ENCODE results near the gene SIGLEC12.
"Not testable (repeated sequence)": the region's sequence is repeated elsewhere in the genome, so short reads cannot be mapped to it uniquely, and the experiment has no call there.

SIGLEC12 gene

DNA sequence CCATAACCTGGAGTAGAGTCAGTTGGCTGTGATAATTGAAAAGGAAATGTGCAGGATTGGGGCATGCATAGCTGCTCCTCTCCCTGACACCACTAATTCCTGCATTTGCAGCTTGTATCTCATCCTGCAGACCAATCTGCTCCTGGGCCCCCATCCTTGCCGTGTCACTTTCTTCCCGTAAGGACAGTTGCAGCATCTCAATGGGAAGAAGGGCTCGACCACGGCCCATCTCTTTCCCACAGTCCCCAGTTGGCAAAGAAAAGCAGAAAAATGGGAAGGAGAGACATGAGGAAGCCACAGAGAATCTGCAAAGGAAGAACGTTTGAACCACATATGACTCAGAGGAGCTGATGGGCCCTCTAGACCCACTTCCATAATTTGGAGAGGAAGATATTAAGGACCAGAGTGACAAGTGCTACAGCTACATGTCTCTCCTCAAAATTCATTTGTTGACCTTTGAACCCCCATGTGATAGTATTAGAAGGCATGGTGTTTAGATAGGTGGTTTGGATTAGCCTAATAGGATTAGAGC, 1.8 kb upstream of the SIGLEC12 start:
- TF ChIP-seq, protein P1, sequence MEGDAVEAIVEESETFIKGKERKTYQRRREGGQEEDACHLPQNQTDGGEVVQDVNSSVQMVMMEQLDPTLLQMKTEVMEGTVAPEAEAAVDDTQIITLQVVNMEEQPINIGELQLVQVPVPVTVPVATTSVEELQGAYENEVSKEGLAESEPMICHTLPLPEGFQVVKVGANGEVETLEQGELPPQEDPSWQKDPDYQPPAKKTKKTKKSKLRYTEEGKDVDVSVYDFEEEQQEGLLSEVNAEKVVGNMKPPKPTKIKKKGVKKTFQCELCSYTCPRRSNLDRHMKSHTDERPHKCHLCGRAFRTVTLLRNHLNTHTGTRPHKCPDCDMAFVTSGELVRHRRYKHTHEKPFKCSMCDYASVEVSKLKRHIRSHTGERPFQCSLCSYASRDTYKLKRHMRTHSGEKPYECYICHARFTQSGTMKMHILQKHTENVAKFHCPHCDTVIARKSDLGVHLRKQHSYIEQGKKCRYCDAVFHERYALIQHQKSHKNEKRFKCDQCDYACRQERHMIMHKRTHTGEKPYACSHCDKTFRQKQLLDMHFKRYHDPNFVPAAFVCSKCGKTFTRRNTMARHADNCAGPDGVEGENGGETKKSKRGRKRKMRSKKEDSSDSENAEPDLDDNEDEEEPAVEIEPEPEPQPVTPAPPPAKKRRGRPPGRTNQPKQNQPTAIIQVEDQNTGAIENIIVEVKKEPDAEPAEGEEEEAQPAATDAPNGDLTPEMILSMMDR (conservative IDR thresholded peaks at IDR 0.05; ENCODE audit: control insufficient read depth, insufficient read depth, low read depth, low read length) = no peak
- DNase-seq (ENCODE audit: low read depth) = no peak

DNA sequence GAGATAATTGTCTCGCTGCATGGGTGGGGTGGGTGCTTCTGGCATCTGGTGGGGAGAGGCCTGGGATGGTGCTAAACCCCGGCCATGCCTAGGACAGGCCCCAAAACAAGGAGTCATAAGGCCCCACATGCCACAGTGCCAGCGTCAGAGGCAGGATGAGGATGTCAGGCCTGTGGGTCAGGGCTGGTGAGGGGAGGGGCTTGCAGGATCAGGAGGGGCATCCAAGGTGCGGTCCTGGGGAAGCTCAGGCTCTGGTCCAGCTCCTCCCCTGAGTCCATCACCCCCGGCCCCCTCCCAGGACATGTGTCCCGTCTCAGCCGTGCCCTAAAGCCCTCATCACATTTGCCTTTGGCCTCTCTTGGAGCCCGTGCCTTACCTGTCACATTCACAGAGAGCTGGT, 669 bp downstream of the SIGLEC12 start:
- not testable (repeated sequence) for DNase-seq (ENCODE audit: low read depth); H3K4me3 ChIP-seq (ENCODE audit: control insufficient read depth, low read depth, low read length)

More for the DNA sequence above, 1.8 kb upstream of the SIGLEC12 start:
- no peak overlapping the region for H3K4me3 ChIP-seq (ENCODE audit: control insufficient read depth, low read depth, low read length)

DNA sequence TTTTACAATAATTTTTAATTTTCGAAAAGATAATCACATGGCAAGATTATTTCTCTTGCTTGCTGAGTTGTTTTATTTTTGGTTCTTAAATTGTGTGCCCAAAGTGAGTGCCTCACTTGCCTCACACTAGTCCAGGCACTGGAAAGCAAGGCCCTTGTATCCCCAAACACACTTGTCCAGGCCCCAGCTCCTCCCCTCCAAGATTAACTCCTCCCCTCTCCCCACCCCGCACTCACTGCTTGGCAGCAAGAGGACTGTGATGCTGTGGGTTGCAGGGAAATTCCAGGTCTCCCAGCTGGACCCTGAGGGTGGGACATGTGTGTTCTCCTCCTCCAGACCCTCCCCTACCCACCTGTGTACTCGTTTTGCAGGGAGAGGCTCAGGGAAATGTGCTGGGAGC, 3.9 kb downstream of the SIGLEC12 start:
- no peak for DNase-seq (ENCODE audit: low read depth)
- no peak overlapping the region for H3K4me3 ChIP-seq (ENCODE audit: control insufficient read depth, low read depth, low read length)
- TF ChIP-seq, protein P1 (conservative IDR thresholded peaks at IDR 0.05; ENCODE audit: control insufficient read depth, insufficient read depth, low read depth, low read length) = no peak

DNA sequence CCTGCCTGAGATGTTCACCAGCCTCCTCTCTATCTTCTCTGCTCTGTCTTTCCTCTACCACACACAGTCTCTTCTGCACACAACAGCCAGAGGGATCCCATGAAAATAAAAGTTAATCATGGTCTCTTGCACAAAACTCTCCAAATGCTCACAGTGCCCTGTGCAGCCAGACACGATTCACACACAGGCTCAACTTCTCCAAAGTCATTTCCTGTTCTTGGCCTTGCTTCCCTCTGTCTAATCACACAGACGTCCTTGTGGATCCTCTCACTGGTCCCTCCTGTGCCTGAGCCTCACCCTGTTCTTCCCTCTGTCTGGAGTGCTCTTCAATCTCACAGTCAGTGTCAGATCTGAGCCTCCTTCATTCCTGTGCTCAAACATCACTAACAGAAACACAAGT, 7.8 kb downstream of the SIGLEC12 start:
- DNase-seq (ENCODE audit: low read depth) = no peak
- TF ChIP-seq, protein P1 (conservative IDR thresholded peaks at IDR 0.05; ENCODE audit: control insufficient read depth, insufficient read depth, low read depth, low read length) = no peak
- H3K4me3 ChIP-seq (ENCODE audit: control insufficient read depth, low read depth, low read length) = no peak overlapping the region

DNA sequence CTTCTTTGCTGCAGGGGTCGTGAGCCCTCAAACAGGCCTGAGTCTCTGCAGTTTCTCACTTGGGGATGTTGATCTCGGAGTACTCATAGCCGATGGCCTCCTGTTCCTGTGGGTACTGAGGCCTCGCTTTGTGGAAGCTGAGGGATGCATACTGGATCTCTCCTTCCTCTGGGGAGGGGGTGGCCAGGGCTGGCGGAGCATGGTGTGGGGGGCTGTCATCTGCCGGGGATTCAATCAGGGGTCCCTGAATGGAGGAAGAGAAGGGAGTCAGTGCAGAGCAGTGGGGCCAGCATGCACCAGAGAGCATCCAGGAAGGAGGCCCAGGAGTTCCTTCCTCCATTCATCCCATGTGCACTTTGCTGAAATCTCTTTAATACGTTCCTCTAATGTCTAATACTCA, 10.0 kb downstream of the SIGLEC12 start:
- no peak overlapping the region for H3K4me3 ChIP-seq (ENCODE audit: control insufficient read depth, low read depth, low read length)

DNA sequence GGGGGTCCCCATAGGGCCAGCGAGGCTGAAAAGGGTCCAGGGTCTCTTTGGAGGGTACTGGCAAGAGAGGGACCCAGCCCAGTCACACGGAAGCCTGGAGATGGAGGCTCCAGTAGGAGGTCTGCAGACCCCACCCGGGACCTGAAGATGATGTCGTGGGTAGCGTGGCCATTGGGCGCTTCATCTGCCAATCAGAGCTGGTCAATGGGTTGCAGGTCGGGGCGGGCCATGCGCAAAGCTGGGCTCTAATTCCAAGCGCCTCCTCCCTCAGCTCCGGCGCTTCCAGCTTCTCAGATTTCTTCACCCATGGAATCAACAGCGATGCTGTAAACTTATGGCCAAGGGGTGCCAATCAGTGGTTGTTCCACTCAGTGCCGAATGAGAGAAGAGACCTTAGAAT, 10.9 kb downstream of the SIGLEC12 start:
- no peak for DNase-seq (ENCODE audit: low read depth)
- TF ChIP-seq, protein P1 (conservative IDR thresholded peaks at IDR 0.05; ENCODE audit: control insufficient read depth, insufficient read depth, low read depth, low read length) = no peak
- no peak overlapping the region for H3K4me3 ChIP-seq (ENCODE audit: control insufficient read depth, low read depth, low read length)

More for the DNA sequence above, 10.0 kb downstream of the SIGLEC12 start:
- TF ChIP-seq, protein P1 (conservative IDR thresholded peaks at IDR 0.05; ENCODE audit: control insufficient read depth, insufficient read depth, low read depth, low read length) = no peak
- DNase-seq (ENCODE audit: low read depth) = no peak

DNA sequence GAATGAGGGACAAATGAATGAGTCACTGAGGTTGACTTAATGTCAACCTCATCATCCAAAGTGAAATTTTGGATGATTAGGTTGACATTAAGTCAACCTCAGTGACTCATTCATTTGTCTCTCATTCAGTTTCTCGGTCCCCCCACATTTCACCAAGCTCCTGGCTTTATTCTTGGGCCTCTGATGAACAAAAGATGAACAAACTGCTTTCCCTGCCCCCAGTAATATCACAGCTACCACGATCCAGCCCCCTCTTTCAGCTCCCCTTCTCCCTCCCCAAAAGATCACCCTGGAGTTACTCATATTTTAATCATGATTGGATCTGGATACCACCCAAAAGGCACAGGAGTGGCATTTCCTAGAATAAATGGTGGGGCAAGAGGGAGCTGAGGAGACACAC, 12.5 kb downstream of the SIGLEC12 start:
- TF ChIP-seq, protein P1 (conservative IDR thresholded peaks at IDR 0.05; ENCODE audit: control insufficient read depth, insufficient read depth, low read depth, low read length) = no peak
- H3K4me3 ChIP-seq (ENCODE audit: control insufficient read depth, low read depth, low read length) = no peak overlapping the region
- no peak for DNase-seq (ENCODE audit: low read depth)
